CD4-positive, alpha-beta T cell (primary cell): ENCODE data around the gene TFEB. TPM values are rescaled to one million over a fixed set of nuclear protein-coding genes. Genes with fewer than 3 reads are reported as not detected.

ENCODE experiments used
- ATAC-seq: fragments of 200-7000 bp; cut with Tn5 transposase; one replicate; pipeline ENCODE4 v1.10.0; 2022; ENCODE audit warnings: mild to moderate bottlenecking; ENCODE audit not compliant: poor library complexity
- CTCF ChIA-PET: fragments of 350-600 bp; sonication (Branson Sonifier 250); formaldehyde crosslinking; loops from one replicate; lab custom pipeline; 2021; ENCODE audit warnings: antibody characterized with exemption, inconsistent platforms; lab: Charles Lee
- POLR2A ChIA-PET: fragments of 350-600 bp; sonication (Branson Sonifier 250); formaldehyde crosslinking; loops from one replicate; lab custom pipeline; 2021; ENCODE audit warnings: antibody characterized with exemption, inconsistent platforms; lab: Charles Lee
- DNase-seq, 14 experiments: peaks; one replicate each; pipeline ENCODE4 v3.0.0-alpha.2; 2013 to 2020; ENCODE audit warnings: mixed read lengths in 2 of 14
- H3K27ac ChIP-seq, 2 donors: one replicate each; pipeline versions ENCODE4 v1.5.1 to v1.7.0; 2013; ENCODE audit warnings: low read length in 2 of 2, low read depth in 1 of 2, mild to moderate bottlenecking in 1 of 2
- H3K27me3 ChIP-seq, 2 experiments: 1 replicate in 1 of 2; 2 replicates in 1 of 2; pipeline versions ENCODE4 v1.6.1 to v1.7.0; 2013; ENCODE audit warnings: low read length in 2 of 2, control low read depth in 1 of 2, mild to moderate bottlenecking in 1 of 2, moderate library complexity in 1 of 2; ENCODE audit not compliant: insufficient read depth in 2 of 2, control insufficient read depth in 1 of 2
- H3K36me3 ChIP-seq: one replicate; pipeline ENCODE4 v1.6.1; 2013; ENCODE audit warnings: low read length, control low read depth; ENCODE audit not compliant: insufficient read depth
- H3K4me1 ChIP-seq: one replicate; pipeline ENCODE4 v1.6.1; 2013; ENCODE audit warnings: low read length, control low read depth; ENCODE audit not compliant: insufficient read depth
- H3K4me3 ChIP-seq: one replicate; pipeline ENCODE4 v1.5.1; 2013; ENCODE audit warnings: mild to moderate bottlenecking, low read length, moderate library complexity
- H3K9me3 ChIP-seq, 2 experiments: 1 replicate in 1 of 2; 2 replicates in 1 of 2; pipeline versions ENCODE4 v1.6.1 to v1.7.0; 2013; ENCODE audit warnings: low read length in 2 of 2, mild to moderate bottlenecking in 2 of 2, control low read depth in 1 of 2, moderate library complexity in 1 of 2; ENCODE audit not compliant: control insufficient read depth in 1 of 2, insufficient read depth in 1 of 2
- H3K27ac Mint-ChIP-seq: one replicate; pipeline ENCODE4 v1.8.0; 2020; ENCODE audit warnings: mixed read lengths
- H3K27me3 Mint-ChIP-seq: one replicate; pipeline ENCODE4 v1.8.0; 2021; ENCODE audit warnings: mixed read lengths
- H3K36me3 Mint-ChIP-seq: one replicate; pipeline ENCODE4 v1.8.0; 2021; ENCODE audit warnings: low read depth, mixed read lengths
- H3K4me1 Mint-ChIP-seq: one replicate; pipeline ENCODE4 v1.8.0; 2021; ENCODE audit warnings: low read depth, mixed read lengths
- H3K4me3 Mint-ChIP-seq: one replicate; pipeline ENCODE4 v1.8.0; 2020; ENCODE audit warnings: mild to moderate bottlenecking, mixed read lengths
- H3K9me3 Mint-ChIP-seq: one replicate; pipeline ENCODE4 v1.8.0; 2020; ENCODE audit warnings: mixed read lengths
- CTCF ChIP-seq: fragments of 200-600 bp; IDR thresholded peaks from one replicate; pipeline ENCODE4 v1.8.0; 2022; ENCODE audit warnings: antibody characterized with exemption, mild to moderate bottlenecking
- intact Hi-C, 2 experiments: fragments of 100-400 bp; cut with DNase I in 1 of 2; cut with micrococcal nuclease in 1 of 2; formaldehyde crosslinking; loops; one replicate each; pipeline versions ENCODE4 v1.15.1 to v1.9.0; 2023 to 2025; cut with DNase I, micrococcal nuclease
- total RNA-seq, 174 experiments: library from RNA in 2 of 174; stranded (reverse) in 2 of 174; gene quantifications; one replicate each; pipeline ENCODE4 v1.2.3 and lab custom pipeline; 2021 to 2026

TFEB gene
- total RNA-seq, 2 experiments from 2014 or later, result 23.8 to 24.1 TPM

DNA sequence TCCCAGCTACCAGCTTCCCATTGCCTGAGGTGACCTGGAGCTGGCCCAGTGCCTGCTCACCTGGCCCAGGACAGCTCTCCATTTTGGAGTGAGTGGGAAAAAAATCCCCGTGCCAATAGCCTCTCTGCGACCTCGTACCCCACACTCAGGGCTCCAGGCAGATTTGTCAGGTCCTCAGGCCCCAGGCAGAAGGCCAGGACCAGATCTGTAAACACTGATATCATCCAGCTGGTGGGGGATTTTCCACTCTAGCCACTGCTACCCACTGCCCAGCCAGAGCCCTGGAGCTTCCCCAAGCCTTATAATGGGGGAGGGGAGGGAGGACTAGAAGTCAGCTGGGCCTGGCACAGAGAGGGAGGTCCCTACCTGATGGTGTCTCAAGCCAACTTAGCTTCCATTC lies 13.1 kb upstream of the TFEB start:
- no peak overlapping the region for H3K27ac ChIP-seq
- H3K36me3 Mint-ChIP-seq, result no peaks in the 10 kb centered on the region
- no peaks in the 10 kb centered on the region for H3K27me3 Mint-ChIP-seq
- no peak for ATAC-seq
- no peaks in the 10 kb centered on the region for H3K9me3 ChIP-seq
- H3K4me3 ChIP-seq, result no peak overlapping the region
- no peak for DNase-seq
- no peak overlapping the region for H3K4me3 Mint-ChIP-seq
- H3K4me1 Mint-ChIP-seq, result no peaks in the 10 kb centered on the region
- CTCF ChIA-PET, result no interaction called here
- intact Hi-C loops, result no loop called here
- H3K27me3 ChIP-seq, result peaks cover 0 to 3% of the 10 kb centered on the region in 2 experiments
- H3K36me3 ChIP-seq, result no peaks in the 10 kb centered on the region
- no peak overlapping the region for H3K27ac Mint-ChIP-seq
- POLR2A ChIA-PET, result no interaction called here
- no peak for TF ChIP-seq CTCF
- no peaks in the 10 kb centered on the region for H3K4me1 ChIP-seq
- H3K9me3 Mint-ChIP-seq, result no peaks in the 10 kb centered on the region

GRCh38 chr6:41748102-41748477 lies 12.7 kb upstream of the TFEB start:
- DNase-seq (no peak), ATAC-seq (no peak)
- Histone ChIP-seq H3K36me3 (no peaks in the 10 kb centered on the region), H3K4me1 (no peaks in the 10 kb centered on the region), H3K9me3 (no peaks in the 10 kb centered on the region), H3K27me3 (peaks cover 0 to 3% of the 10 kb centered on the region in 2 experiments), H3K27ac (no peak overlapping the region), H3K4me3 (no peak overlapping the region)
- H3K36me3 Mint-ChIP-seq, result no peaks in the 10 kb centered on the region
- H3K27ac Mint-ChIP-seq, result no peak overlapping the region
- POLR2A ChIA-PET, result no interaction called here
- H3K4me3 Mint-ChIP-seq, result no peak overlapping the region
- intact Hi-C loops, result no loop called here
- no peaks in the 10 kb centered on the region for H3K4me1 Mint-ChIP-seq
- CTCF ChIA-PET, result no interaction called here
- H3K9me3 Mint-ChIP-seq, result no peaks in the 10 kb centered on the region
- TF ChIP-seq CTCF, result no peak
- no peaks in the 10 kb centered on the region for H3K27me3 Mint-ChIP-seq

DNA sequence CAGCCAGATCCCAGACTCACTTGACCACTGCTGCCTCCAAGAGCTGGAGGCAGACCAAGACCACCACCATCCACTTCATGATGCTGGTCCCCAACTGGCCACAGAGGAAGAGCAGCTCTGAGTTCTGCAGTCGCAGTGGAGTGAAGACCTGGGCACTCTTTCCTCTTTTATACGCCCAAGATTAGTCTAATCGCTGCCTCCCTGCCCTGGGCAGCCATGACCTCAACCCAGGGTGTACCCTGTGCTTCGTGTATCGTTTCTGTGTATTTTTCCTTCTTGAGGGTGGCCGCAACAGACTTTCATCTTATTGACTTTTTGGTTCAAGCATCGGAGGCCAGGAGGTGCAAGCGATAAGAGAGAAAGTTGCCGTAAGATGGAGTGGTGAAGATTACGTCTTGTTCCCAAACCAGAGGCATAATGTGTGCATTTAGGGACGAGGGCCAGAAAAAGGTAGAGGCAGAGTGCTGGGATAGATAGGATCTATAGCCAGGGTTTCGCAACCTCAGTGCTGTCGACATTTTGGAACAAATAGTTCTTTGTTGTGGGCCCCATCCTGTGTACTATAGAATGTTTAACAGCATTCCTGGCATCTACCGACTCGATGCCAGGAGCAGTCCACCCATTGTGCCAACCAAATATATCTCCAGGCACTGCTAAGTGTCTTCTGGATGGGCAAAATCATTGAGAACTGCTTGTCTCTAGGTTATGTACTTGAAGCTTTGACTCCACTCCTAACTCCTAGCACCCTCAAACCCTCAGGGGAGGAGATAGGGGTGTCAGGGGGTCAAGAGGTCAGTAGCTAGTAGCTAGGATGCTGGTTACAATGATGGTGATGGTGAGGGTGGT lies 12.1 kb upstream of the TFEB start, which contains the start of gene PGC:
Gene PGC, minus strand, starts transcription at position 142 of the 846 bp plus-strand sequence. Its CDS starts 63 bp downstream, at position 79.
- no peaks in the 10 kb centered on the region for H3K4me1 ChIP-seq
- H3K9me3 ChIP-seq, result no peaks in the 10 kb centered on the region
- POLR2A ChIA-PET, result no interaction called here
- Mint-ChIP-seq H3K27ac (no peak within 1 kb of the TSS), H3K4me1 (no peaks in the 10 kb centered on the region), H3K36me3 (no peaks in the 10 kb centered on the region), H3K27me3 (no peaks in the 10 kb centered on the region), H3K9me3 (no peaks in the 10 kb centered on the region), H3K4me3 (no peak within 1 kb of the TSS)
- H3K27ac ChIP-seq, result no peak within 1 kb of the TSS
- no peak for ATAC-seq
- DNase-seq, result no peak
- intact Hi-C loops, result no loop called here
- H3K4me3 ChIP-seq, result no peak within 1 kb of the TSS
- no peak for TF ChIP-seq CTCF
- CTCF ChIA-PET, result no interaction called here
- no peaks in the 10 kb centered on the region for H3K36me3 ChIP-seq
- H3K27me3 ChIP-seq, result peaks cover 0 to 3% of the 10 kb centered on the region in 2 experiments
